ENCODE results near the gene ZNF609.

The ZNF609 gene

DNA sequence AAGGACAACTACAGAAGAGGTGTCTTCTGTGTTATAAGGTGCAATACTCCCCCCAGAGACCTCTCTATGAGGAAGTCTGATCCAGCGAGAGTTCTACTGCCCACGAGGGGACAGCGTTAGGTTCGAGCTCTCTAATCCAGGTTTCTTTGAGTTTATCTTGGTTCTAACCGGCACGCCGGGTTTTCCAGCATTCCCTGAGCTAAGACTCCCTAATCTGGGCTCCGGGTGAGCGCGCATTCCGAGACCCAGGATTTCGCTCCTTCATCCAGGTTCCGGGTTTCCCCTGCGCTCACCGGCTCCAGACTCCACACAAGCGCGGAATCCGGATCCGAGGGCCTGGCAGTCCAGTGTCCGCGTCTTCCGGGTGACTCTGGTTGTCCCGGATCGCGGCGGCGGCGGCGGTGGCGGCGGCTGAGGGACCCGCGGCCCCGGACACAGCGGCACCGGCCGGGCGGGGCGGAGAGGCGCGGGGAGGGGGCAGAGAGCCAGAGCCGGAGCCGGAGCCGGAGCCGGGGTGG is at the start of gene ZNF609:
TSS of gene ZNF609 (plus strand) at position 373 of the 518 bp plus-strand sequence. CDS start 38,842 bp downstream, outside the sequence.
- peak; percentile 87 for DNase-seq (ENCODE audit: low spot score)

DNA sequence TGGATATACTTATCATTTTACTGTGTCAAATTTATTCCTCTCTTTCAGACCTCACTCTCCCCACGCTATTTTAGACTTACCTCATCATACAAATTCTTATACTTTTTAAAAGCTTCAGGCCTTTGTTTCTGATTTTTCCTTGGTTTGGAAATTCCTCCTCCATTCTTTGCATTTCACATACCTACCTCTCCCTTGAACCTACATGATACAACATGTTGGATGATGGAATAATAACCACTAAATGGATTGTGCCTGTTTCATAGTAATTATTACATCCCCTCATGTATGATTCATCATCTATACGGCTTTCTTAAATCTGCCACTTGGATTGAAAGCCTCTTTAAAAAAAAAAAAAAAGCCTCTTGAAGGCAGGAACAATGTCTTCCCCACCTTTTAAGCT is 48.2 kb upstream of the ZNF609 start:
- DNase-seq (ENCODE audit: low spot score) = no peak

- no peak for DNase-seq (ENCODE audit: low spot score)
These were observed 37.7 kb upstream of the ZNF609 start for GRCh38 chr15:64422697-64423096.

DNA sequence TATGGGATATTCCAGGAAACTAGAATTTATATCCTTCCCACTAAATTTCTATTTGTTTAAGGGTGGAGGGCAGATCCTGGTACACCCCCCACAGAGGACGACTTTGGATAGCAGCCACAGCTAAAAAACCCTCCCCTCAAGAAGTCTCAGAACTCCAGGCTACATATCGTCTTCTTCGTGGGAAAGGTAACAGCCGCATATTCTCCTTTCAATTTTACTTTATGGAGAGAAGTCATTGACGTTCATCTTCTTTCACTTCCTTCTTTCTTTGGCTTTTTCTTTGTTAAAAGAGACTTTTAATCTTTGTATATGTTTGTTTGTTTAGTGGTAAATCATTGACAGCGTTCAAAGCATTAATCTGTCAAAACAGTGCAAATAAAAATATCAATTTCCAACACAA is 36.4 kb upstream of the ZNF609 start:
- no peak for DNase-seq (ENCODE audit: low spot score)

GRCh38 chr15:64425221-64425620 is 35.2 kb upstream of the ZNF609 start:
- DNase-seq (ENCODE audit: low spot score) = no peak

DNA sequence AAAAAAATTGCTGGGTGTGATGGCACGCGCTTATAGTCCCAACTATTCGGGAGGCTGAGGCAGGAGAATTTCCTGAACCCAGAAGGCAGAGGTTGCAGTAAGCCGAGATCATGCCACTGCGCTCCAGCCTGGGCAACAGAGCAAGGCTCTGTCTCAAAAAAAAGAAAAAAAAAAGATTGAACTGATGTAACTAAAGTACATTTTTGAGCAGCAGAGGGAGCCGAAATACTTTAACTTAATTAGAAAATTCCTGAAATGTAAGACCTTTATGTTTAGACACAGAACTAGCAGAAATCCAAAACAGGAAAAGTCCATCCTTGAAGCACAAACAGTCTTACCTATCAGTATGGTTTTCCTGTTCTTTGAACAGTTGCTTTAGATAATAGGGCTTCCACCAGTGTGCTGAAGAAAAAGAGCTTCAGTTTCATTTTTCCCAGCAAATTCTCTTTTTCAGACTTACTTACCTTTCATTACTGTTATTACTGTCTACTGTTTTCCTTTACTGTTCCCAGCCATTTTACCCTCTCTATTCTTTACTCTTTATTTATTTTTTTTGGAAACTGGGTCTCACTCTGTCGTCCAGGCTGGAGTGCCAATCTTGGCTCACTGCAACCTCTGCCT is 33.4 kb upstream of the ZNF609 start:
- DNase-seq (ENCODE audit: low spot score) = no peak

- no peak for DNase-seq (ENCODE audit: low spot score)
These were observed 30.9 kb upstream of the ZNF609 start for GRCh38 chr15:64429448-64429847.

DNA sequence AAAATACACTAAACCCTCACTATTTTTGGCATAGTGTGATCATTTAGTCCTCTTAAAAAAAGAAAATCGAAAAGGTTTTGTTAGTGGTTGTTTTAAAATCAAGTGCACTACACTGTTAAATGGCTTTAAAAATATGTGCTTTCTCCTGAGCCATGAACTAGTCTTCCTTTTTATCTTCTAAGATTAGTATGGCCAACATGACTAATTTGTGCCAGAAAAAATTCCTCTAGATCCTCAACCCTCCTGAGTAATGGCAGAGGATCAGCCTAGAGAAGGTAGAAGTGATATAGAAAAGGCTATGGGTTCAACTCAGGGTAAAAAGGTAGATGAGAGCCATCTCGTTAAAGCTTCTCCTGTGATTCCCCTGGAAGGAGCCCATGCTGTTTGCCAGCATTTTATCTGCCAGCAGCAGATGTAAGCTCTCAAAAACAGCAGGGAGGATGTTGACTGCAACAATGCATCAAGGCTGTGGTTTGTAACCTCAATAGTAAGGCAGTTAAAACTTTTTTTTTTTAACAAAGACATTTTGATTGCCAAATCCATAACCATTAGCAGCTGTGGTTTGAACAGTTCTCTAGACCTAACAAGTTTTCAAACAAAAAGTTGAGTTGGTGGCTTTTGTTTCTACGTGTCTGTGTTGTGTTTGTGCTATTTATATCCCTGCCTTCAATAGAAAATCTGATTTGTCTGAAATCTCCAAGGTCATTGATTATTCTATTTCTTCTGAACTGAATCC is 30.2 kb upstream of the ZNF609 start:
- DNase-seq (ENCODE audit: low spot score) = no peak

DNA sequence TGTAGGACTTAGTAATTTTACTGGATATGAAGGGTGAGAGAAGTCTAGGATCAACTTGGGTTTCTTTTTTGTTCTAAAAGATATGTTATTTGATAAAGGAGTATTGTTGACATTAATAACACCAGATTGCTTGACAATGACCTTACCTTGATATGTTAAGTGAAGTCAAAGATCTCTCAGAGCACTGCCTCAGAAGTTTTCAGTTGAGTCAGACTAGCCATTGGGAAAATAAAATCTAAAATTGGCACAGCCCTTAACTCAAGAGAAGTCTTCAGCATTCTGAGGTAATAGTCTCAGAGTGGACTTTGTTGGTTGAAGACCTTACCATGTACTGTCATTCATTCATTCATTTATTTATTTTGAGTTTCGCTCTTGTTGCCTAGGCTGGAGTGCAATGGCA is 22.4 kb upstream of the ZNF609 start:
- no peak for DNase-seq (ENCODE audit: low spot score)

DNA sequence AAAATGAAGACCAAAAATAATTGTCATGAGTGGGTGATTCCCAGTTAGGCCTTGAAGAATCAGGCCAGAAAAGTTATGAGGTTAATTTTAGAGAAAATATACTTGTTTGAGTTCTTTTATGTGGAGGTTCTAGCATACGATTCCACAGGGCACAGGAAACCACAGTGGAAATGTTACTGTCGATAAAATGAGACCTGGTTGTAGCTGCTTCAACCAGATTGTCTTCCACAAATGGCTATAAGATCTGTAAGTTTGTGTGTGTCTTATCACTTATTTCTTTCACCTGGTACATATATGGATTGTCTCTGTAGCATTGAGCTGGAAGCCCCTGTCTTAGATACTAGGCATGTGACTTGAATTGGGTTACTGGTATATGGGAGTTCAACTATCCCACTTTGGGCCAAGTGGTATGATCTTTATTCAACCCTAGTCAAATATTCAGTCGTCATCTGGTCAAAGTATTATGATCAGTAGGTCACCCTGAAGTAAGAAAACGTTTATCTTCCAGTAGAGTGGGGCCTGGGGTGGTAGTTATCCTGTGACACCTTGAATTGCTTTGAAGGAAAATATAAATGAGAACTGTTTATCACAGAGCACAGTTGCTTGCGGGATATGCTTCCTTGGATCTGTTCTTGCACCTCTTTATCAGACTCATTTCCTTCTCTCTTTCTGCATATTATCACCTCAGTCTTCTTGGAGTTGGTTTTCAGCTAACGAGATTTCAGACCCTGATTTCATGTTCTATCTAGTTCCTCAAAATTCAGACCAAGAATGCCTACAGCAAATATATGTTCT is 21.5 kb upstream of the ZNF609 start:
- DNase-seq (ENCODE audit: low spot score) = no peak

GRCh38 chr15:64441852-64442251 is 18.5 kb upstream of the ZNF609 start:
- DNase-seq (ENCODE audit: low spot score) = no peak

DNA sequence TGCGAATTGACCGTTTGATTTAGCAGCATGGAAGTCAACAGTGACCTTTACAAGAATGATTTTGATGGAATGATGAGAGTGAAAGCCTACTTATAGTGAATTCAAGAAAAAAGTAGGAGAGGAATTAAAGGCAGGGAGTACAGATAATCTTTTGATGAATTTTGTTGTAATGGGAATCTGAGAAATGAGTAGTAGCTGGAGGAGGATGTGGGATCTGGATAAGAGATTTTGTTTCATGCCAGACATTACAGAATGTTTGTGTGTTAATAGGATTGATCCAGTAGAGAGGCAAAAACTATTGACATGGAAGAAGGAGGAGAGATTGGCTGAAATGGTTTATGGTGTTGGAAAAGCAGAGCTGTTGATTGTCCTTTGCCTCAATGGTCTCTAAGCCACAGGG is 17.4 kb upstream of the ZNF609 start:
- DNase-seq (ENCODE audit: low spot score) = no peak

- no peak for DNase-seq (ENCODE audit: low spot score)
These were observed 16.4 kb upstream of the ZNF609 start for GRCh38 chr15:64443747-64444621.

DNA sequence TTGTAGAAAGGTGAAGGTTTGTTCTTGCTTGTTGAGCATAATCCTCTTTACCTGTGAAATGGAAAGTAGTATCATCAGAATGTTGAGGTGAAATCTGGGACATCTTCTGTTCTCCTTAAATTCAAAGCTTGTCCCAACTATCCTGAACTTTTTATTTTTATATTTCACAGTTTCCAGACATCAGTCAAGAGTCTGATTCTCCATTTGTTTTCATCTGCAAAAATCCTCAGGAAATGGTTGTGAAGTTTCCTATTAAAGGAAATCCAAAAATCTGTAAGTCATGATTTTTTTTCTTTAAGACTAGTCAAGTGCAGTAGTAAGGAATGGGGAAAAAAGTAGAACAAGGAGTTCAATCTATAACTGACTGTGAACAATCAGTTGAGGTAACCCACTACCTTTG is 15.5 kb upstream of the ZNF609 start:
- no peak for DNase-seq (ENCODE audit: low spot score)

DNA sequence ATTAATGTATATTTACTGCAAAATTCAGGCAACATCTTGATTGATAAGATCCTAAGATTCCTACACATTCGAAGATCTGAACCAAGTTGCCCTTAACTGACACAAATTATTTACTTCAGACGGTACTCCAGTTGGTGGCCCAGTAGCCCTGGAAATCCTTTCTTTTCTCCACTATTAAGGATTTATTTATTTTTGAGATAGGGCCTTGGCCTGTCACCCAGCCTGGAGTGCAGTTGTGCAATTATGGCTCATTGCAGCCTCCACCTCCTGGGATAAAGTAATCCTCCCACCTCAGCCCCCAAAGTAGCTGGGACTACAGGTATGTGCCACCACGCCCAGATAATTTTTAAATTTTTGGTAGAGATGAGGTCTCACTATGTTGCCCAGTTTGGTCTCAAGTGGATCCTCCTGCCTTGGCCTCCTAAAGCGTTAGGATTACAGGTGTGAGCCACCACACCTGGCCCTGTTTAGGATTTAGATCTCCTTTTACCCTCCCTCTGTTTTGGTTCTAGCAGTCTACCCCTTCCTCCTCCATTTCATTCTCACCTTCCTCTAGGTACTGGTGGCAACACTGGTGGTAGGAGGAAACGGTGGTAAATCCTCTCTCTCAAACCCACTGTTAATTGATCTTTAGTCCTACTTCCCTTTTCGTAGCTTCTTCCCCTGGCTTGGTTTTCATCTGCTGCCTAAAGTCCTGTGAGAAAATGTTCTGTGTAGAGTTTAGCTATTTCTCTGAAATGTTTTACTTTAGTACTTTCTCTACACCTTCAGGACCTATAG is 12.7 kb upstream of the ZNF609 start:
- DNase-seq (ENCODE audit: low spot score) = no peak

DNA sequence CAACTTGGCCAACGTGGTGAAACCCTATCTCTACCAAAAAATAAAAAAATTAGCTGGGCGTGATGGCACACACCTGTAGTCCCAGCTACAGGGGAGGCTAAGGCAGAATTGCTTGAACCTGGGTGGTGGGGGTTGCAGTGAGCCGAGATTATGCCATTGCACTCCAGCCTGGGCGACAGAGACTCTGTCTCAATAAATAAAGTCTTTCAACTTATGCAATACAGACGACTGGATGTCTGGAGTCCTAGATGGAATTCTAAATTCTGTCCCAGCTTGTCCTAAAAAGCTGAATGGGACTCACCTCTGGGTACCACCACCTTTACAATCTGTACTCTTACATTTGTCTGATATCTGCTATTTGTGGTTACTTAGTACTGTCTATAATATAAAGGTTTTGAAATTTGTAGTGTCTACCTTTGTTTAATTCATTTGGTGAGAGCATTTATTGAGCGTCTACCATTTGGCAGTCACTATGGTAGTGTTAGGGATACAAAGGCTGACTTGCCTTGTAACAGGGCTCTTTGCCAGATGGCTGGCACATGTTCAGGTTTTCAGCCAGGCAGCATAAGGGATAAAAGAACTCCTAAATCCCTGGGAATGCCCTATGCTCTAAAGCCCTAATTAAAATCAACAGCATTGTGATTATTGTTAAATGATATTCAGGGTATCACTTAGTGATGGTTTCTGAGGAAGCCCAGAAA is 7.2 kb upstream of the ZNF609 start:
- no peak for DNase-seq (ENCODE audit: low spot score)

DNA sequence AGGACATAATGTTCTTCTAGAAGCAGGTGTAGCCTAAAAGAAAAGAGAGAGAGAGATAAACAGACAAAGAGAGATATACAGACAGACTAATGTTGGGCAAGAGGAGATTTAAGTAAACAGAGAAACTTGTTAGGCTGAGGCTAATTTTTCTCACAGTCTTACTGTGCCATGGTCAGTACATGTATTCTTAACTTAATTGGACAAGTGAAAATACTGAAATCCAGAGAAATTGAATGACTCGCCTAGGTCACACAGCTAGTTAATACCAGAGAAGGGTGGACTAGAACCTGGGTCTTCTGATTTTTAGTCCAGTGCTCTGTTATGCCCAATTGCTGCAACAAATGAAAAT is 6.7 kb upstream of the ZNF609 start:
- DNase-seq (ENCODE audit: low spot score) = no peak

GRCh38 chr15:64454282-64454681 is 6.1 kb upstream of the ZNF609 start:
- no peak for DNase-seq (ENCODE audit: low spot score)

DNA sequence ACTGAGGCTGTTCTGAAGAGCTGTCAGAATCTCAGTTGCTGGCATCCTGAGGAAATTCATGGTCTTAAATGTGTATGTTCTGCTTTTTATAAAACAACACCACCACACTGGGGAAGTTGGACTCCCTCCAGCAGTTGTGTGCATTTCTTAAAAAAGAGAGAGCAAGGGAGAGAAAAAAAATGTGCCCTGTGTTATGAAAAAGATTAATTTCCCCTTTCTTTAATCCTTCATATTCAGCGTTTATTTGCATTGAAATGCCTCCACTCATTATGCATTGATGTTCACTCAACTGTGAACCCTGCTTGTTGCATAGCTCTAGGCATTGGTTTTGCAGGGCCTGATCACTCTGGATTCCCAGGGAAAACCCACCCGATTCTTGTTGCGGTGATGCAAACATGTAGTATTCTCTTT is 4.4 kb upstream of the ZNF609 start:
- peak; percentile 77 for DNase-seq (ENCODE audit: low spot score)

DNA sequence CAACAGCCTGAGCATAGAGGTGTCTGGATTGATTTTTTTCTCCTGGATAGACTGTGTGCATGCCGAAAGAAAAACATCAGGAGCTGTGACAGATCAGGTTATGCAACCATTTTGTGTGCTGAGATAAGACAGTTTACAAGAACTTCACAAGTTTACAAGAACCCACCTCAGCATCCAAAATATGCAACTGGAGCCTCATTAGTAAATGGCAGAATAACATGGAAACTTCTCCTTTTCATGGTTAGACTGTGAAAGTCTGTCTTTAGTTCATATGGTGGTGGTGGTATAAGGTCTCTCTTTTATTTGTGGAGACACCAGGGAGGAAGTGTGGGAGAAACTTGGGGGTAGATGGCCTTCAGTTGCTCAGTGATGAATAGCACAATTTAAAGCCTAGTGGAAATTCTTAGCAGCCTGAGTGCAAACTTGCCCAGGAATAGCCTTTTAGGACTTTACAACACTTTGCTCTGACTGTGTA is 3.7 kb upstream of the ZNF609 start:
- no peak for DNase-seq (ENCODE audit: low spot score)

Data from NAMALWA (cell line).